ENCODE results near the gene IL19.

IL19 gene

DNA sequence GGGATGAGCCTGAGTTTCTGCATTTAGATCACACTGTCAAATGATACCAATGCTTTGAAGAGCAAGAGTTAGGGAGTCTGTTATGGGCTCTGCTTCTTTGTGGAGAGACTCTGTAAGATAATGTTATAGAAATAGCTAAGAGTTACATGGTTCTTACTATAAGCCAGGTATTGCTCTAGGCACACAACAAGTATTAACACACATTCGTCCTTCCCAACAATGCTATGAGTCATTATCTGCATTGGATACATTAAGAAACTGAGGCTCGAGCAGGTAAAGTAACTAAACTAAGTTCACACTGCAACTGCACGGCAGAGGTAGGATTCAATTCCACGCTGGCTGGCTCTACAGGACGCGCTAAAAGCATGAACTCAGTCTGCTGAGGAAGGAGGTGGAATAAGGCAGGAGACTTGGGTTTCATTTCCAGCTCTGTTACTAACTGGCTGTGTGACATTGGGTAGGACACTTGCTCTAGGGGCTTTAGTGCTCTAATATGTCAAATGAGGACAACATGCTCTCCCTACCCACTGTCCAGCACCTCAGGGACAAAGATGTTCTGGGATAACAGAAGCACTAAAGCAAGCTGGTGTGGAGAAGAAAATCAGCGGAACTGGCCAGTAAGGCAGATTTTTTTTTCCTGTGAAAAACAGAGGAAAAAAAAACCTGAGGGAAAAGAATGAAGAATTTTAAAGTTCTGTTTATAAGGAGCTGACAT lies 71.2 kb downstream of the IL19 start:
- TF ChIP-seq OSR1 (CRISPR knock-in tag; IDR thresholded peaks at IDR 0.05) (no peak), ISL1 (CRISPR knock-in tag; IDR thresholded peaks at IDR 0.05) (no peak), ZFP30 (CRISPR knock-in tag; IDR thresholded peaks at IDR 0.05) (no peak), PATZ1 (CRISPR knock-in tag; IDR thresholded peaks at IDR 0.05; ENCODE audit: borderline replicate concordance) (no peak), CSDC2 (CRISPR knock-in tag; IDR thresholded peaks at IDR 0.05) (no peak), TOX (CRISPR knock-in tag; IDR thresholded peaks at IDR 0.05; ENCODE audit: borderline replicate concordance) (no peak), TCF4 (CRISPR knock-in tag; IDR thresholded peaks at IDR 0.05; ENCODE audit: borderline replicate concordance) (no peak)
- ATAC-seq: no peak

DNA sequence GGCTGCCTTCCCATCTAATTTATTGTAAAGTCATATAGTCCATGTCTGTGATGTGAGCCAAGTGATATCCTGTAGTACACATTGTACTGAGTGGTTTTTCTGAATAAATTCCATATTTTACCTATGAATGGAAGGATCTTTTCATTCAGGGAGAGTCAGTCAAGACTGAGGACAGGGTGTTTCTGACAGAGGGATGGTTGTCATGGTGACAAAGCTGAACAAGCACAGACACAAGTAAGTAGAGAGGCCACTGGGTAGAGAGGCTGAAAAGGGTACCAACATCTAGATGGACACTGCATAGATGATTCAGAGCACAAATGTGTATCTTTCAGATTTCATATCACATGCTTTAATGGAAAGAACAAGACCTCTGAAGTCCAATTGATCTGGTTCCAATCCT lies 72.3 kb downstream of the IL19 start:
- TF ChIP-seq ZNF565 (CRISPR knock-in tag; conservative IDR thresholded peaks at IDR 0.05; ENCODE audit: low read depth) (no peak), ZC3H10 (CRISPR knock-in tag; IDR thresholded peaks at IDR 0.05) (no peak), ESRRG (CRISPR knock-in tag; IDR thresholded peaks at IDR 0.05) (no peak), TOX (CRISPR knock-in tag; IDR thresholded peaks at IDR 0.05; ENCODE audit: borderline replicate concordance) (no peak), CSRNP3 (CRISPR knock-in tag; IDR thresholded peaks at IDR 0.05) (no peak), OSR1 (CRISPR knock-in tag; IDR thresholded peaks at IDR 0.05) (no peak), ISL1 (CRISPR knock-in tag; IDR thresholded peaks at IDR 0.05) (no peak), TCF4 (CRISPR knock-in tag; IDR thresholded peaks at IDR 0.05; ENCODE audit: borderline replicate concordance) (no peak), ZFP3 (CRISPR knock-in tag; IDR thresholded peaks at IDR 0.05) (no peak), CSDC2 (CRISPR knock-in tag; IDR thresholded peaks at IDR 0.05) (no peak), ZNF70 (CRISPR knock-in tag; IDR thresholded peaks at IDR 0.05) (no peak), CREB5 (CRISPR knock-in tag; IDR thresholded peaks at IDR 0.05; ENCODE audit: low read depth) (no peak), PATZ1 (CRISPR knock-in tag; IDR thresholded peaks at IDR 0.05; ENCODE audit: borderline replicate concordance) (no peak), BACH2 (CRISPR knock-in tag; IDR thresholded peaks at IDR 0.05; ENCODE audit: borderline replicate concordance) (no peak), ARNTL (CRISPR knock-in tag; IDR thresholded peaks at IDR 0.05; ENCODE audit: borderline replicate concordance, low read depth) (no peak), RARB (CRISPR knock-in tag; IDR thresholded peaks at IDR 0.05) (no peak)
- no peak for ATAC-seq

DNA sequence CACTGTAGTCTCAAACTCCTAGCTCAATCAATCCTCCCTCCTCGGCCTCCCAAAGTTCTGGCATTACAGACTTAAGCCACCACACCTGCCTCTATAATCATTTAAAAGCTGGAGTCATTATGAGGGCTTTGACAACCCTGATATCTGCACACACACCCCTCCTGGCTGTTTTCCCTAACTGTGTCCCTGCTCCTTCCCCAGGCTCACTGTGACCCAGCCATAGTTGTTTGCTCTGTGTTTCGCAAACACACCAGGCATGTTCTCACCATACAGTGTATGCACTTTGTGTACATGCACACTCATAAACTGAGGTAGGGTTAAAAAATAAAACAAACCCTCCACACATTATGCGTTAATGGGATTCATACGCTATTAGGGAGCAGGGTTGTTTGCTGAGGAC lies 73.1 kb downstream of the IL19 start:
- no peak for ATAC-seq
- no peak for TF ChIP-seq BACH2 (CRISPR knock-in tag; IDR thresholded peaks at IDR 0.05; ENCODE audit: borderline replicate concordance)
- TF ChIP-seq OSR1 (CRISPR knock-in tag; IDR thresholded peaks at IDR 0.05): no peak
- TF ChIP-seq TOX (CRISPR knock-in tag; IDR thresholded peaks at IDR 0.05; ENCODE audit: borderline replicate concordance): no peak
- no peak for TF ChIP-seq ARNTL (CRISPR knock-in tag; IDR thresholded peaks at IDR 0.05; ENCODE audit: borderline replicate concordance, low read depth)
- no peak for TF ChIP-seq ESRRG (CRISPR knock-in tag; IDR thresholded peaks at IDR 0.05)
- TF ChIP-seq ZC3H10 (CRISPR knock-in tag; IDR thresholded peaks at IDR 0.05): no peak
- no peak for TF ChIP-seq CSRNP3 (CRISPR knock-in tag; IDR thresholded peaks at IDR 0.05)
- no peak for TF ChIP-seq TCF4 (CRISPR knock-in tag; IDR thresholded peaks at IDR 0.05; ENCODE audit: borderline replicate concordance)
- no peak for TF ChIP-seq SNAI2 (CRISPR knock-in tag; IDR thresholded peaks at IDR 0.05)
- no peak for TF ChIP-seq CREB5 (CRISPR knock-in tag; IDR thresholded peaks at IDR 0.05; ENCODE audit: low read depth)
- no peak for TF ChIP-seq ZNF8 (CRISPR knock-in tag; IDR thresholded peaks at IDR 0.05)
- TF ChIP-seq, protein P1, sequence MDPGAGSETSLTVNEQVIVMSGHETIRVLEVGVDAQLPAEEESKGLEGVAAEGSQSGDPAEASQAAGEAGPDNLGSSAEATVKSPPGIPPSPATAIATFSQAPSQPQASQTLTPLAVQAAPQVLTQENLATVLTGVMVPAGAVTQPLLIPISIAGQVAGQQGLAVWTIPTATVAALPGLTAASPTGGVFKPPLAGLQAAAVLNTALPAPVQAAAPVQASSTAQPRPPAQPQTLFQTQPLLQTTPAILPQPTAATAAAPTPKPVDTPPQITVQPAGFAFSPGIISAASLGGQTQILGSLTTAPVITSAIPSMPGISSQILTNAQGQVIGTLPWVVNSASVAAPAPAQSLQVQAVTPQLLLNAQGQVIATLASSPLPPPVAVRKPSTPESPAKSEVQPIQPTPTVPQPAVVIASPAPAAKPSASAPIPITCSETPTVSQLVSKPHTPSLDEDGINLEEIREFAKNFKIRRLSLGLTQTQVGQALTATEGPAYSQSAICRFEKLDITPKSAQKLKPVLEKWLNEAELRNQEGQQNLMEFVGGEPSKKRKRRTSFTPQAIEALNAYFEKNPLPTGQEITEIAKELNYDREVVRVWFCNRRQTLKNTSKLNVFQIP (CRISPR knock-in tag; IDR thresholded peaks at IDR 0.05; ENCODE audit: borderline replicate concordance, low read depth): no peak
- TF ChIP-seq ISL1 (CRISPR knock-in tag; IDR thresholded peaks at IDR 0.05): no peak
